HG03095 (cell line): ENCODE results near the gene PRR14L.
"Not testable (repeated sequence)": the region's sequence is repeated elsewhere in the genome, so short reads cannot be mapped to it uniquely, and the experiment has no call there.

Experiments
- ATAC-seq: cut with Tn5 transposase; IDR thresholded peaks from one replicate; pipeline ENCODE4 v1.9.1; 2021; ENCODE audit warnings: moderate library complexity; ENCODE audit not compliant: unreplicated experiment

The PRR14L gene

DNA sequence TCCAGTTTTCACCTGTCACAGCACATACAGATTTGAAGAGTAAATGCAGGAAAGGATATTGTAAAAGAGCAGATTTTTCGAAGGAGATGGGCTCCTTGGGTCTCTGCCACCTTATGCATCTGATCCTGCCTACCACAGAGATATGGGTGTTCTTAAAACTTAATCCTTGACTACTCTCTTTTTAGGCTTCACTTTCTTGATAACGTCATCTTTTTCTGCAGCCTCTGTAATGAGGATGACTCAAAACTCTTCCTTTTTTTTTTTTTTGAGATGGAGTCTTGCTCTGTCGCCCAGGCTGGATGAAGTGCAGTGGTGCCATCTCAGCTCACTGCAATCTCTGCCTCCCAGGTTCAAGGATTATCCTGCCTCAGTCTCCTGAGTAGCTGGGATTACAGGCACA is 7.8 kb downstream of the PRR14L start:
- ATAC-seq = no peak

DNA sequence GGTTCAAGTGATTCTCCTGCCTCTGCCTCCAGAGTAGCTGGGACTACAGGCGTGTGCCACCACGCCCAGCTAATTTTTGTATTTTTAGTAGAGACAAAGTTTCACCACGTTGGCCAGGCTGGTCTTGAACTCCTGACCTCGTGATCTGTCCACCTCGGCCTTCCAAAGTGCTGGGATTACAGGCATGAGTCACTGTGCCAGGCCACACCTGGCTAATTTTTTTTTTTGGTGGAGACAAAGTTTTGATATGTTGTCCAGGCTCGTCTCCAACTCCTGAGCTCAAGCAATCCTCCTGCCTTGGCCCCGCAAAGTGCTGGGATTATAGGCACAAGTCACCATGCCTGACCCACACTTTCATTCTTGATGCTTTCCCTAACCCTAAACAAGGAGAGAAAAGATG is 9.6 kb downstream of the PRR14L start:
- not testable (repeated sequence) for ATAC-seq

DNA sequence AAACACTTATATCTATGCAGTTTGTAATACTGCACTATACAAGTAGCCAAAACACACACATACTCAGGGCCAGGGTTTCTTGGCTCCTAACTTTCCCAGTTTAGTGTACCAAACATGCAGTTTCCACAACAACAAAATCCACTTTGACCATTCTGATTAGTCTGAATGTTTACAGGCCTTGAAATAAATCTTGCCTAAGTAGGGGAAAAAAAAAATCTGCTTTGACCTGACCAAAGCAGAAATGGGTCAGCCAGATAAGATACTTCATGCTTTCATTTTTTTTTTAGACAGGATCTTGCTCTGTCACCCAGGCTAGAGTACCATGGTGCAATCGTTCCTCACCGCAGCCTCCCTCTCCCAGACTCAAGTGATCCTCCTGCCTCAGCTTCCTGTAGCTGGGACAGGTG is 10.1 kb downstream of the PRR14L start:
- ATAC-seq = no peak

DNA sequence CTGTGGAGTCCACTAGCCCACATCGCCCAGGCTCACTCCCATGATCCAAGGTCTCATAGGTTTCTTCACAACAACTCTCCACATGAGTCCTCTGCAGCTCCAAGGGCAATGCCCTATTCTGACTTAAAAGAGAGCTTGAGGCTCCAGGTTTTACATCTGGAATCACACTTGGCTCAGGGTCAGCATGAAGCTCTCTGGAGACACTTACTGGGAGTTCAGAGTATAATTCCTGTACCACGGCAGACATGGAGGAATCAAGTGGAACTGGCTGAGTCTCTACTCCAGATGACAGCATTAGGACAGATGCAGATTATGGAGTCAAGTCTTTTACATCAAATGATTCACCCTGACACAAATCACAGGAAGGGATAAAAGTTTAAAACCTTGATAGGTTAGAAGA is 11.4 kb downstream of the PRR14L start:
- no peak for ATAC-seq

DNA sequence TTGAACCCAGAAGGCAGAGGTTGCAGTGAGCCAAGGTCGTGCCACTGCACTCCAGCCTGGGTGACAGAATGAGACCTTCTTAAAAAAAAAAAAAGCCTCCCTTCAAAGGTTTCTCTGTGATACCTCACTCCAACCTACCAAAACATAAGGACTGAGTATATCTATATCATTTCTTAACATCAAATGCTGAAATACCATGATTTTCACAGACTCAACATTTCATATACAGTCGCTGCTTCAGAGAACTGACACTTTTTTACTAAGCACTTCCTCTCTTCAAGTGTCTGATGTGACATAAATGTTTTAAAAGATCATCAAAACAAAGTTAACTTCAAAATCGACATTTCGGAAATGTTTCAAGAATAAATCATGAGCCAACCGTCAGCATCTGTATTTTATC is 12.0 kb downstream of the PRR14L start:
- ATAC-seq = no peak

DNA sequence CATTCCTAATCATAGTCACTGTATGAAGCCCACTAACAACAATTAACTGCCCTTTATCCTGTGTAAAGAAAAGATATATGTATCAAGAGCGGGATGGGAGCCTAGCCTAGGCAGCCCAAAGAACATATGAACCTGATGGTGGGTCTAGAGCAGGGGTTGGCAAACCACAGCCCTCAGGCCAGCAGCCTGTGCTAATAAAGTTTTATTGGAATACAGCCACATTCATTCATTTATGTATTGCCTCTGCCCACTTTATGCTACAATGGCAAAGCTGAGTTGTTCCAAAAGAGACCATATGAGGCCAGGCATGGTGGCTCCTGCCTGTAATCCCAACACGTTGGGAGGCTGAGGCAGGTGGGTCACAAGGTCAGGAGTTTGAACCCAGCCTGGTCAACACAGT is 13.5 kb downstream of the PRR14L start:
- ATAC-seq = no peak

DNA sequence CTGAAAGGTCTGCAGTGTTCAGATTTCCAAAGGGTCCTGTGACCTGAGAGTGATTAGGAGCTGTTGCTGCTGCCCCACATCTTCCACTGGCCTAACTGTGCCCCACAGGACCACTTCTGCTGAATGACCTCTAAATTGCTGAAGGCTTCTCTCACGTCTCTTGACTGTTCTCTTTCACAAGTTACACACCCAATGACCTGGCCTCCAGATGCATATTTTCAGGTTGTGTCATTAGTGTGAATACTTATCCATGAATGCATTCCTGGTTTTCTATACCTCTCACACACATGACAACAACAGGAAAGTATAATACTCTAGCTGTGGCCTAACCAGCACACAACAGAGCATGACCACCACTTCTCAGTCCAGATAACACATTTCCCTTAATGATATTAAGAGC is 15.4 kb downstream of the PRR14L start:
- no peak for ATAC-seq

DNA sequence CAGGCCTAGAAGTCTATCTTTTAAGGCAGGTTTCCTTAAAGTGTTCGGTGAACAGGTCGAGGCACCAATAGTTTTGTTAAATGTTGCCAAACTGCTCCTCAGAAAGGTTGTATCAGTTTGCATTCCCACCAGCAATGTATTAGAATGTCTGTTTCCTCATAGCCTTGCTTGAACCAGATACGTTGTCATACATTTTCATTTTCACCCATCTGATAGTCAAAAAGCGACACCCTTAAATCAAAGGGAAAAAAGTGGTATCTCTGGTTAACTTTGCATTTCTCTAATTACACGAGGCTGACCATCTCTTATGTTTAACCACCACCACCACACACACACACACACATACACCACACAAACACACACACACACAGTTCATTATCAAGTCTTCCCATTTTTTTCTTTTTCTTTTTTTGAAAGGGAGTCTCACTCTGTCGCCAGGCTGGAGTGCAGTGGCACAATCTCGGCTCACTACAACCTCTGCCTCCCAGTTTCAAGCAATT is 16.3 kb downstream of the PRR14L start:
- no peak for ATAC-seq

DNA sequence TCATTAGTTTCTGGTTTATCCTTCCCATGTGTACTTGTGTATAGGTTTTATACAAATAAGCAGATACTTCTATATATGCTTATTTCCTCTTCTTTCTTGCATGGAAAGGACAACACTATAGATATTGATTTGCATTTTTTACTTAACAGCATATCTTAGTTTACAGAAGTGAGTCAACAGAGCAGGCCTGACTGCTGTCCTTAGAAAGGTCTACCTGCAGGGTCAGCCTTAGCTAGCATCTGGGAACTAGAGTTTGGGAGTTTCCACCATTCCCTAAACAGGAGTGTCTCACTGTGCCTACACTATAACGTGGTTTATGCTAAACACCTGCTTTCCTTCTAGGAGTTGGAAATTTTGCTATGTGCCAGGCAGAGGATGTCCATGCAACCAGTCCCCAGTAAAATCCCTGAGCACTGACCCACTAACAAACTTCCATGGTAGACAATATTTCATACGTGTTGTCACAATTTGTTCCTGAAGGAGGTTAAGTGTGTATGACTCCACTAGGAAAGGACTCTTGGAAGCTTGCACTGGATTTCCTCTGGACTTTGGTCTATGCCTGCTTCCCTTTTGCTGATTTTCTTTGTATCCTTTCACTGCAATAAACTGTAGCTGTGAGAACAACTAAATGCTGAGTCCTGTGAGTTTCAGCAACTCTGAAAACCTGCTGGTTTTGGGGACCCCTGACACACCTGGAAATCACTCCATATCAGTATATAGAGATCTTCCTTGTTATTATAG is 17.7 kb downstream of the PRR14L start:
- ATAC-seq = no peak

DNA sequence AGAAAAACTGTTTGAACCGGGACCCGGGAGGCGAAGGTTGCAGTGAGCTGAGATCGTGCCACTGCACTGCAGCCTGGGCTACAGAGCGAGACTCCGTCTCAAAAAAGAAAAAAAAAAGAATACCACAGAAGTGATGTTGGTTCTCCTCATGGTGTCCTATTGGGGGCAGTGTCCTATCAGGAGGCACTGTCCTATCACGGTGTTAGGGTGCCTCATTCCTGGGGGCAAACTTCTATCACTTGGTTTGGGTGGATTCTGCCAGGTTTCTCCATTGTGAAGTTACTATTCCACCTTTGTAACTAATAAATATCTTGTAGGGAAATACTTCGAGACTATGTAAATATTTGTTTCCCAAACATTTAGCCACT is 19.6 kb downstream of the PRR14L start:
- no peak for ATAC-seq

DNA sequence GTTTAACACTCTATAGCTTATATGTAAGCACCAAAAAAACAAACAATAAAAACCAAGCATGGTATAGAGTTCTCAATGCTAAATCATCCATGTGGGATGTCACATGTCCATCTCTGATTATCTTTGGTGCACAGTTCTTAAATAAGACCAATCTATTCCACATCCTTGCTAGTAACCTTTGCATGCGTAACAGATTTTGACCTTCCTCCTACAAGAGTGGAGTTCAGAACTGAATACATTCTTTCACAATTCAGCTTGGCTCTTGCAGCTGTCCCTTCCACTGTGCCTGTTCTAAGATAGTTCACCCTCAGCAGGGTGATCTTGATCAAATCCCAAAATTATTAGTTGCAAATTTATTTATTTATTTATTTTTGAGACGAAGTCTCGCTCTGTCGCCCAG is 21.1 kb downstream of the PRR14L start:
- ATAC-seq = no peak

DNA sequence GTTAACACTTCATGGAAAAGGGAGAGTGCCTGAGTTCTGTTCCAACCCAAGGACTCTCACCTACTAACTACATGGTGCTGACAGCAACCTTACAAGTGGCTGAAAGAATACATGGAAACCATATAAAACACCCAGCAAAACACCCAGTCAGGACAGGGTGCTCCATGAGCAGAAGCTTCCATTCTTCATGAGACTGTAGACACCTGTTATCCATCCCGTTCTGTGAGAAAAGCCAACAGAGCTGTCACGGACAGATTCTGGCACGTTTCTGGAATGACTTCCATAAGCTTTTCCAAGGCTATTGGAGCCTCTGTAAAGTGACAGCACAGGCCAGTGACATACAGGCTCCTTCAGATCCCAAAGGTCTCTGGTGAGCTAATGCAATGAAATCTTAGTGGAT is 23.2 kb downstream of the PRR14L start:
- ATAC-seq = no peak

DNA sequence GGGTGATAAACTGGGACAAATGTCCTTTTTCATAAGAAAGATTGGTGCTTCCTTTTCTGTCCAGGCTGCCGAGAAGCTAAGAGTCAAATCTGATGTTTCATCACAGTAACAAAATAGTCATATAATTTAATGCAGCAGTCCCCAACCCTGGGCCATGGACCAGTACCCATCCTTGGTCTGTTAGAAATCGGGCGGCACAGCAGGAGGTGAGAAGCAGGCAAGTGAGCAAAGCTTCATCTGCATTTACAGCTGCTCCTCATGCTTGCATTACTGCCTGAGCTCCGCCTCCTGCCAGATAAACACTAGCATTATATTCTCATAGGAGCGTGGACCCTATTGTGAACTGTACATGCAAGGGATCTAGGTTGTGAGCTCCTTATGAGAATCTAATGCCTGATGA is 26.2 kb downstream of the PRR14L start:
- ATAC-seq = no peak

DNA sequence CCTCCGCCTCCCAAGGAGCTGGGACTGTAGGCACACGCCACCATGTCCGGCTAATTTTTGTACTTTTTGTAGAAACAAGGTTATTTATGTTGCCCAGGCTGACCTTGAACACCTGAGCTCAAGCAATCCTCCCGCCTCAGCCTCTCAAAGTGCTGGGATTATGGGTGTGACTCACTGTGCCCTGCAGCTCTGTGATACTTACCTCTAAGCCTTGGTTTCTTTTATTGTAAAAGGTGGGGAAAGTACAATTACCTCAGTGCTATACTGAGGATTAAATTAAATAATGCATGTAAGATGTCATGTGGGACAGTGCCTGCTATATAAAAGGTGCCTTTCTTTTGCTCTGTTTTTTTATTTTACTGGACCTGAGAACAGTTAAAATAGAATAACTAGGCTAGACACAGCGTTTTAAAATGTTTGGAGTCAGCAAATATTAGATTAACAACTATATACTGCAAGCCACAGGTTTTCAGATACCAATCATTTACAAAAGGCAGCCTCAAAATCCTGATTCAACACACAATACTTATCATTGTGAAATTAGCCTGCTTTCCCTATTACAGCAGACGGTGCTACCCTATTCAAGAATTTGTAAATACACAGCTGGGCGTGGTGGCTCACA is 30.0 kb downstream of the PRR14L start:
- ATAC-seq = no peak

DNA sequence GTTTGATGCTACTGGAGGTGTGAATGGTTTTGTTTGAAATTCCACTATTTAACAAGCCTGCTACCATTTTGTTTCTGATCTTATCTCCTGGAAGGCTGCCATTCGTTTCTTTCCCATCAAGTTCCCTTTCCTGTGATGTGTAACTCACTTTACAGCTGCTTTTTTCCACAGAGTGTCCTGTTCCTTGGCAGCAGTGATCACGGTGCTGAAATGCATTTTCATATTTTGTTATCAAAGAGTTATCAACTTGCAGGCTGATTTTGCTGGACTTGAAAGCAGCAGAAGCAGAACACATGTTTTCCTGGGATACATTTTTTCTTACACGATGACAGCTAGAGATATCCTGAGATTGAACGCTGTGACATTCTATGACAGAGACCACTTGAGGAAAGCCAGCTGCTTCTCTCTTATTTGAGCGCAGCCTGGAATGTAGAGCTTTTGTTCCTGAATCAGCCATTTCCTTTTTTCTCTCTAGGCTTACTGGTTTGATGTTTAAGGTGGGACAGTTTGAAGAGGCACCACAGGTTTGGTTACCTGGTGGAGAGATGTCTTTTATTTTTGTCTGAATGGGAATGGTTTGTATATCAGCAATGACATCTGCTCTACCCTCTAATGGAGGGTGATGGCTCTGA is 34.7 kb downstream of the PRR14L start:
- no peak for ATAC-seq

DNA sequence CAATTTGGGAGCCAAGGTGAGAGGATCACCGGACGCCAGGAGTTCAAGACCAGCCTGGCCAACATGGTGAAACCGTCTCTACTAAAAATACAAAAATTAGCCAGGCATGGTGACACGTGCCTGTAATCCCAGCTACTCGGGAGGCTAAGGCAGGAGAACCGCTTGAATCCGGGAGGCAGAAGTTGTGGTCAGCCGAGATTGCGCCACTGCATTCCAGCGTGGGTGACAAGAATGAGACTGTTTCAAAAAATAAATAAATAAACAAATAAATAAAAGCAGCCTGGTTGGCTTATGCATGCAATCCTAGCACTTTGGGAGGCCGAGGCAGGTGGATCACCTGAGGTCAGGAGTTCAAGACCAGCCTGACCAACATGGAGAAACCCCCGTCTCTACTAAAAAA is 38.7 kb downstream of the PRR14L start:
- ATAC-seq = not testable (repeated sequence)

DNA sequence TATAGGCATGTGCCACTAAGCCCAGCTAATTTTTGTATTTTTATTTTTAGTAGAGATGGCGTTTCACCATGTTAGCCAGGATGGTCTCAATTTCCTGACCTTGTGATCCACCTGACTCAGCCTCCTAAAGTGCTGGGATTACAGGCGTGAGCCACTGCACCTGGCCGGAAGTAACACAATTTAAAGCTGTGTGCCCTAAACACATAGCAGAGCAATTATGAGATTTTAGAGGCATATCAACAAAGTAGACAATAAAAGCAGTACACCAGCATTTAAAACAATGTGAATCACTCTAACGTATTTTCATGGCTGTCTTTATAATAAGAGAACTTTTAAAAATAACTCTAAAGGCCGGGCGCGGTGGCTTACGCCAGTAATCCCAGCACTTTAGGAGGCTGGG is 42.4 kb downstream of the PRR14L start:
- no peak for ATAC-seq

DNA sequence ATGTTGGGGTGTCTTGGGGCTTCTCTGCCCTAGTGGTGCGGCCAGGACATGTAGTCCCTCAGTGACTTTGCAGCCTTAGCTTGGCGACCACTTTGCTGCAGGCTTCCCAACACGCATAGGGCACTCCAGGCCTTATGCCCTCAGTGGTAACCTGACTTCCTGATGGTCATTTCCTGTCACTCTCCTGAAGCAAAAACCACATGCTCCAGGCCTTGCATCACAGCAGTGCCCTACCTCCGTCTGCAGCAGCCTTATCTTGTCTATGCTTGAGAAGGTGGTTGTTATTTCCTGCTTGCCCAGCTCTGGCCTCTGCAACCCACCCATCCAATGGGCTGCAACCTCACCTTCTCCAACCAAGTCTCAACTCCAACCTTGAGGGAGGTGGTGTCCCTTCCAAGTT is 54.5 kb downstream of the PRR14L start:
- no peak for ATAC-seq

DNA sequence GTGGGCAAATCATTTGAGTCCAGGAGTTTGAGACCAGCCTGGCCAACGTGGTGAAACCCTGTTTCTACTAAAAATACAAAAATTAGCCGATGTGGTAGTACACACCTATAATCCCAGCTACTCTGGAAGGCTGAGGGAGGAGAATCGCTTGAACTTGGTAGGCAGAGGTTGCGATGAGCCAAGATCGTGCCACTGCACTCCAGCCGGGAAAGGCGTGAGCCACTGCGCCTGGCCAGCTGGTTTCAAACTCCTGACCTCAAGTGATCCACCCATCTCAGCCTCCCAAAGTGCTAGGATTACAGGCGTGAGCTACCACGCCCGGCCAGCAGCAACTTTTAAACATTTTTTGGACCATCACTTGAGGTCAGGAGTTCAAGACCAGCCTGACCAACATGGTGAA is 55.9 kb downstream of the PRR14L start:
- ATAC-seq = not testable (repeated sequence)

DNA sequence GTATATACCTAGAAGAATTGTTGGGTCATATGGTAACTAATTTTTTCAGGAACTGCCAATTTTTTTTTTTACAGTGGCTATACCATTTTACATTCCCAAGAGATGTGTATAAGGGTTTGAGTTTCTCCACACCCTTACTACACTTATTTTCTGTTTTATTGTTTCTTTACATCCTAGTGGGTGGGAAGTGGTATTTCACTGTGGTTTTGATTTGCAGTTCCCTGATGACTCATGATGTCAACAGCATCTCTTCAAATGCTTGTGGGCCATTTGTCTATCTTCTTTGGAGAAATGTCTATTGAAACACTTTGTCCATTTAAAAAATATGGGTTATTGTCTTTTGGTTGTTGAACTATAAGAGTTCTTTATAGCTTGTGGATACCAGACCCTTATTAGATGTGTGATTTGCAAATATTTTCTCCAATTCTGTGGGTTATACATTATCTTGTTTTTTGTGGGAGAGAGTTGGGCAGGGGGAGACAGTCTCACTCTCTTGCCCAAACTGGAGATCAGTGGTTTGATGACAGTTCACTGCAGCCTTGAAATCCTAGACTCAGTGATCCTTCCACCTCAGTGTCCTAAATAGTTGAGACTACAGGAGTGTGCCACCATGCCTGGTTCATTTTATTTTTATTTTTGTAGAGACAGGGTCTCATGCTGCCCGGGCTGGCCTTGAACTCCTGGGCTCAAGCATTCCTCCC is 57.6 kb downstream of the PRR14L start:
- no peak for ATAC-seq

DNA sequence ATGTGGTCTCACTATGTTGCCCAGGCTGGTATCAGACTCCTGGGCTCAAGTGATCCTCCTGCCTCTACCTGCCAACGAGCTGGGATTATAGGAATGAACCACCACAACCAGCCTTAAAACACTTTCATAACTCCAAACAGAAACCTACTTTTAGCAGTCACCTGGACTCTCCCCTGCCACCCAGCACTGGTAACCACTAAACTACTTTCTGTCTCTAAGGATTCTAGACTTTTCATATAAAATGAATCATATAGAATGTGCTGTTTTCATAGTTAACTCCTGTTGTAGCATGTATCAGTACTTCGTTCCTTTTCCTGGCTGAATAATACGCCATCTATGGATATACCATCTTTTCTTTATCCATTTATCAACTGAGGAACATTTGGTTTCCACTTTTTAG is 58.5 kb downstream of the PRR14L start:
- ATAC-seq = no peak
